Measurements from ENCODE around the gene MUC2.

MUC2 gene

DNA sequence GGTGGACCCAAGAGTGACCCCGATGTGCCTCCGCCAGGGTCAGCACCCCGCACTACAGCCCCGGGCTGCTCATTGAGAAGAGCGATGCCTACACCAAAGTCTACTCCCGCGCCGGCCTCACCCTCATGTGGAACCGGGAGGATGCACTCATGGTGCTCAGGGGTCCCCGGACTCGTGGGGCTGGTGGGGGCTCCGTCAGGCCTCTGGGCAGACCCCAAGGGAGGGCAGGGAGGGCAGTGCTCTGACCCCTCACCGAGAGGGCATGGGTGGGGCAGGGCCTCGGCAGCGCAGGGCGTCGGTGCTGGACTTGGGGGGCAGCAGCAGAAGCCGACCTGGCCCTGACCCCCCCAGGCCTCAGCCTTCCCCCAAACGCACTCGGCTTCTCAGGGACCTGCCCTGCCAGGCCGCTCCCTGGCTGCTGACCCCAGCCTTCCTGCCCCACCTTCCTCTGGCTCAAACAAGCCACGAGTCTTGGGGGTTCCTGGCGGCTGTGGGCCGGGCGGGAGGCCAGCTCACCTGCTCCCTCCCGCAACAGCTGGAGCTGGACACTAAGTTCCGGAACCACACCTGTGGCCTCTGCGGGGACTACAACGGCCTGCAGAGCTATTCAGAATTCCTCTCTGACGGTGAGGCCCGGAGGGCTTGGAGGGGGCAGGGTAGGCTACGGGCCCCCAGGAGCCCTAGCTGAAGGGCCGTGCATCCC, 2.9 kb downstream of the MUC2 start:
- no peak overlapping the region for H3K4me3 ChIP-seq (replicated peaks; ENCODE audit: insufficient read depth, low read length)
- no peak for DNase-seq (ENCODE audit: low read depth in 1 of 2, low spot score in 1 of 2)
- no peaks in the 10 kb centered on the region for H3K27me3 ChIP-seq (ENCODE audit: insufficient read depth, poor library complexity, severe bottlenecking)
- H3K27ac ChIP-seq (replicated peaks): no peak overlapping the region
- TF ChIP-seq SPI1 (IDR thresholded peaks at IDR 0.05; ENCODE audit: borderline replicate concordance, low read depth): no peak
- TF ChIP-seq REST (IDR thresholded peaks at IDR 0.05; ENCODE audit: insufficient replicate concordance, low read depth): no peak
- no peak for TF ChIP-seq GABPA (IDR thresholded peaks at IDR 0.05; ENCODE audit: low read depth)
- no peak for TF ChIP-seq CTCF (IDR thresholded peaks at IDR 0.05; ENCODE audit: insufficient read depth, low read length)
- TF ChIP-seq POLR2AphosphoS5 (IDR thresholded peaks at IDR 0.05; ENCODE audit: low read depth): no peak

DNA sequence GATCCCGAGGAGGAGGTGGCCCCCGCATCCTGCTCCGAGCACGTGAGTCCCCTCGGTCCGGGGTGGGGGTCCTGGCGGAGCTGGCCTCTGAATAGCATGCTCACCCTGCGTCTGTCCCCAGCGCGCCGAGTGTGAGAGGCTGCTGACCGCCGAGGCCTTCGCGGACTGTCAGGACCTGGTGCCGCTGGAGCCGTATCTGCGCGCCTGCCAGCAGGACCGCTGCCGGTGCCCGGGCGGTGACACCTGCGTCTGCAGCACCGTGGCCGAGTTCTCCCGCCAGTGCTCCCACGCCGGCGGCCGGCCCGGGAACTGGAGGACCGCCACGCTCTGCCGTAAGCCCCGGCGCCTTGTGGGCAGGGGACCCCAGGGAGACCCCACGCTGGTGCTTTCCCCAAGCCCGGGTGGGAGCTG, 3.5 kb downstream of the MUC2 start:
- DNase-seq (ENCODE audit: low read depth in 1 of 2, low spot score in 1 of 2): no peak

More for the DNA sequence above, 3.5 kb downstream of the MUC2 start:
- TF ChIP-seq CTCF (IDR thresholded peaks at IDR 0.05; ENCODE audit: insufficient read depth, low read length) (no peak), SPI1 (IDR thresholded peaks at IDR 0.05; ENCODE audit: borderline replicate concordance, low read depth) (no peak), GABPA (IDR thresholded peaks at IDR 0.05; ENCODE audit: low read depth) (no peak), REST (IDR thresholded peaks at IDR 0.05; ENCODE audit: insufficient replicate concordance, low read depth) (no peak), POLR2AphosphoS5 (IDR thresholded peaks at IDR 0.05; ENCODE audit: low read depth) (no peak)
- Histone ChIP-seq H3K27ac (replicated peaks) (no peak overlapping the region), H3K4me3 (replicated peaks; ENCODE audit: insufficient read depth, low read length) (no peak overlapping the region), H3K27me3 (ENCODE audit: insufficient read depth, poor library complexity, severe bottlenecking) (no peaks in the 10 kb centered on the region)
